Measurements from ENCODE around the gene NIPAL3.
"Not testable (repeated sequence)": the region's sequence is repeated elsewhere in the genome, so short reads cannot be mapped to it uniquely, and the experiment has no call there.

NIPAL3 gene

GRCh38 chr1:24491577-24492360, 76.2 kb downstream of the NIPAL3 start:
- no peak for DNase-seq (ENCODE audit: low read depth)

- not testable (repeated sequence) for DNase-seq (ENCODE audit: low read depth)
Measured at GRCh38 chr1:24492935-24493334, 77.3 kb downstream of the NIPAL3 start.

- no peak for DNase-seq (ENCODE audit: low read depth)
Measured at GRCh38 chr1:24493785-24494184, 78.2 kb downstream of the NIPAL3 start.

GRCh38 chr1:24498589-24498988, 83.0 kb downstream of the NIPAL3 start:
- no peak for DNase-seq (ENCODE audit: low read depth)

GRCh38 chr1:24500448-24501048, 84.9 kb downstream of the NIPAL3 start:
- DNase-seq (ENCODE audit: low read depth) = no peak

GRCh38 chr1:24501371-24502064, 85.9 kb downstream of the NIPAL3 start:
- no peak for DNase-seq (ENCODE audit: low read depth)

GRCh38 chr1:24502065-24502708, 86.6 kb downstream of the NIPAL3 start:
- DNase-seq (ENCODE audit: low read depth) = peak; percentile 67

GRCh38 chr1:24502709-24503058, 87.1 kb downstream of the NIPAL3 start, which contains the start of gene RCAN3:
Gene RCAN3 (plus strand): TSS chr1:24502836. CDS start chr1:24514373, 11,537 bp downstream.
- peak; percentile 95 for DNase-seq (ENCODE audit: low read depth)

- no peak for DNase-seq (ENCODE audit: low read depth)
Measured at GRCh38 chr1:24503059-24503751, 87.6 kb downstream of the NIPAL3 start.

- DNase-seq (ENCODE audit: low read depth) = peak; percentile 31
Measured at GRCh38 chr1:24503870-24504523, 88.4 kb downstream of the NIPAL3 start.

GRCh38 chr1:24504560-24504959, 89.0 kb downstream of the NIPAL3 start:
- DNase-seq (ENCODE audit: low read depth) = no peak

GRCh38 chr1:24505816-24506215, 90.2 kb downstream of the NIPAL3 start:
- no peak for DNase-seq (ENCODE audit: low read depth)

GRCh38 chr1:24506691-24507381, 91.2 kb downstream of the NIPAL3 start:
- no peak for DNase-seq (ENCODE audit: low read depth)

- DNase-seq (ENCODE audit: low read depth) = no peak
Measured at GRCh38 chr1:24507405-24507804, 91.8 kb downstream of the NIPAL3 start.

GRCh38 chr1:24508911-24509310, 93.3 kb downstream of the NIPAL3 start:
- DNase-seq (ENCODE audit: low read depth) = no peak

GRCh38 chr1:24513706-24514105, 98.1 kb downstream of the NIPAL3 start:
- DNase-seq (ENCODE audit: low read depth) = no peak

- no peak for DNase-seq (ENCODE audit: low read depth)
Measured at GRCh38 chr1:24514946-24515345, 99.3 kb downstream of the NIPAL3 start.

- not testable (repeated sequence) for DNase-seq (ENCODE audit: low read depth)
Measured at GRCh38 chr1:24515671-24516209, 100.1 kb downstream of the NIPAL3 start.

- no peak for DNase-seq (ENCODE audit: low read depth)
Measured at GRCh38 chr1:24516506-24516905, 100.9 kb downstream of the NIPAL3 start.

GRCh38 chr1:24517898-24518297, 102.3 kb downstream of the NIPAL3 start:
- no peak for DNase-seq (ENCODE audit: low read depth)
